ENCODE results near the gene SLC34A3.

DNA sequence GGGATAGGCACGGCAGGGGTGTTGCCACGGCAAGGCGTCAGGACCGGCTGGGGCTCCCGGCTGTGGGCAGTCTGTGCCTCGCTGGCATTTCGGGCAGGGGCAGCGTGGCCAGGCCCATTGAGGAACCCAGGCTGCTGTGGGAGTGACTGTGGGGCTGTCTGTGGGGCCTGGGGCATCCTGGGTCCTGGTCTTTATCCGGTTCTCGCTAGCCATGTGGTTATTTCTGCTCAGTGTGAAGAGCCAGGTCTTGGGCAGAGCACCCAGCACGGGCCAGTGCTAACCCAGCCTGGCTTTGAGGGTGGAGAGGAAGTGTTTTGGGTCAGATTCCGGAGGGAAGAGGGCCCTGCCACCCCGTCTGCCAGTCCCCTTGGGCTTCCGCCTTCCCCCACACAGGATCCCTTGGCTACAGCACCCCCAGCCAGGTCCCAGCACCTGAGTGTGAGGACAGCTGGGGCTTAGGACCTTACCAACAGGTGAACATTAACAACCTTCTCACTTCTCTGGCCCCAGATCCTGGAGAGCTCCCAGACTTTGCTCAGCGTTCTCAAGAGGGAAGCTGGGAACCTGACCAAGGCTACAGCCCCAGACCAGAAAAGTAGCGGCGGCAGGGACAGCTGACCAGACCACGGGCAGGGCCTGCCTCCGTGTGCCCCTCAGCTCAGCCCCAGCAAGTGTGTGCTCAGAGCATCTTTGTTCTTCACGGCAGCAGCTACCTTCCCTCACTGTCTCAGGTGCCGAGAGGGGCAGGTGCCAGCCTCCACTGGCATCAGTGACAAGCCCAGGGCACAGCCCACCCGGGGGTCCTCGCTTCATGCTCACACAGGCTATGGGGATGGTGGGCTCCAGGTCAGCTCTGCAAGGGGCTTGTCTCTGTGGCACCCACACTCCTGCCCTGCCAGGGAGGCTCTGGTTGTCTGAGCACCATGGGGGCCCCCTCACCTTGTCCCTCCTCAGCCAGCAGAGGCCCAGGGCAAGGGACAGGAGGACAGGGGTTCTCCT, 41.1 kb upstream of the SLC34A3 start:
- TF ChIP-seq POLR2AphosphoS5 (IDR thresholded peaks at IDR 0.05; ENCODE audit: low read depth, low read length) (no peak), SPI1 (IDR thresholded peaks at IDR 0.05; ENCODE audit: low read depth, low read length) (no peak), TAF1 (IDR thresholded peaks at IDR 0.05; ENCODE audit: low read depth, low read length) (no peak), POLR2A (IDR thresholded peaks at IDR 0.05; ENCODE audit: low read depth, low read length) (no peak), PAX5 (IDR thresholded peaks at IDR 0.05; ENCODE audit: insufficient read depth, low read length, severe bottlenecking) (no peak)

All from GM12891 (cell line).